ENCODE data around the gene ZNF385D.

ZNF385D gene

DNA sequence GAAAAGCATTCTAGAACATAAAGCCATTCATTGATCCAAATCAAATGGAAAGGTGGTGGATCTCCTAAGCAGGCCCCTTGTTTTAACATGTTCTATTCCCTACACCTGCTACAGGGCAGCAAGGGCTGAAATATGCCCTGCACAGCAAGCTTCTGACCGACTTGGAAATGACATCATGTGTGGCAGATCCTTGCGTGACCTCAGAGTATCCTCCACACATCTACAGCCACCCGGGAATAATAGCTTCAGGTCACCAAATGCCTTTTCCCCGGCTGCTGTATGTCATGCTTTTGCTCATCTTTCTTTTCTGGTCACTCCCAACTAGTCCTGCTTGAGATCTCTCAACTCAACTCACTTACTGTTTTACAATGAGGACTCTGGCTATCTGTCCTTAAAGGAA lies 158.2 kb downstream of the ZNF385D start:
- no peak for DNase-seq (ENCODE audit: low spot score)

DNA sequence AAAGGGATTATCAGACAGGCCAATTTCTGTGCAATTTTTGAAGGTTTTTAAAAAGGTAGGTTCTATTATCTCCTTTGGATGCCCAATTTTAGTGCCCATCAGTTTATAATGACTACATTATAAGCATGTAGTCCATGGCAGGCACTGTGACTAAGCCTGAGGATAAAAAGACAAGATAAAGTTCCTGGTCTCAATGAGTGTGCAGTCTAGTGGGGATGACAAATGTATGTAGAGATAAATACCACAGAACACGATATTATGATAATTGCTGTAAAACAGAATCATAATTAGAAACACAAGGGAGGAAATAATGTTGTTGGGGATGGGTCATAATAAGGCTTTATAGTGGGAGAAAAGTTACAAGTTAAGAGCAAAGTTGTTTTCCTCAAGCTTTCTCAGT lies 163.1 kb downstream of the ZNF385D start:
- no peak for DNase-seq (ENCODE audit: low spot score)

DNA sequence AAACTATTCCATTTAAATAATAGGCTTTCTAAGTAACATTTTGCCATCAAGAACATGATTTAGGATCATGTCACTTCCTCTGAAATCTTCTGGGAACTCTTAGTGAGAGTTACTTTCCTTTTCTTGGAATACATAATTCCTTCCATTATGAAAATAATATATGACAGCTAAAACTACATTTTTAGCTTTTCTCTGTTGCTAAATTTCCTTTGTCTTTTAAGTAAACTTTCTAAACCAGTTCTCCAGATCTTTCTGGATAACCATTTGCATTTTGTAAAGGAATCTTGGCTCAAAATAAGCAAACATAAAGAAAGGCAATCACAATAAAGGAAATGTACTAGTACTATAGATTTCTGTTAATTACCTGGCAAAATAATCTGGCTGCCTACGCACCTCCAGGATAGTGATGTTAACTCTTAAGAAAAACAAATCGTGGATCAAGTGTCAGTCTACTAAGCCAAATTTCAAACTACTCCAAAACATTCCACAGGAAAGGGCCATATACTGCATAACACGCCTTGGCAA lies 165.7 kb downstream of the ZNF385D start:
- DNase-seq (ENCODE audit: low spot score): no peak

DNA sequence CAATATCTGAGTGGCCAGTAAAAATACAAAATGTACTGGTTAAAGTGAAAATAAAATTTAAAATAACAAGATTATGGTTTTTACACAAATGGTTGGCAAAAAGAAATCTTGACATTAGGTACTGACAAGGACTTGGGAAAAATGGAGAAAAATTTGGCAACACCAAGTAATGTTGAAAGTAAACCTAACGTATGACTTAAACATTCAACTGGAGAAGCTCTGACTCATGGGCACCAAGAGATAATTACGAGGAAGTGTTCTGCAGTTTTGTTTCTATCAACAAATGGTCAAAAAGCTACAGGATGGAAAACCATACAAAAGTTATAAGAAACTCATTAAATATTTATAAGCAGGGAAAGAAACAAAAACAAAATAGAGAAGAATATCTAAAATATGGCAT lies 177.7 kb downstream of the ZNF385D start:
- no peak for DNase-seq (ENCODE audit: low spot score)

DNA sequence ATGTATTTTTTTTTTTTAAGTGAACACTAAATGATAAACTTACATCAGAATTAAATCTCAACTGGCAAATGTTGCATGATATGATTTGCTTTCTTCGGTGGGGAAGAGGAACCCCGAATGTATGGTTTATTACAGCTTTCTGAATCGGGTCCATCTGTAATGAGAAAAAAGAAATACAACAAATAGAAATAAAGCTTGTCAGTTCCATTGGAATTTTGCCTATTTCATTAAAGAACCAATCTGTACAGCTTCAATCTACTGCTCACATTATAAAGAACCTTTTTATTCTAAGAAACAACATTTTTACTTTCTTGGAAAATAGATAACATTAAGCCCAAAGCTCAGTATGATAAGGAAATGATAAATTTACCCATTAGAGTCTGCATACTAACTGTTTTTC lies 186.5 kb downstream of the ZNF385D start:
- DNase-seq (ENCODE audit: low spot score): no peak

DNA sequence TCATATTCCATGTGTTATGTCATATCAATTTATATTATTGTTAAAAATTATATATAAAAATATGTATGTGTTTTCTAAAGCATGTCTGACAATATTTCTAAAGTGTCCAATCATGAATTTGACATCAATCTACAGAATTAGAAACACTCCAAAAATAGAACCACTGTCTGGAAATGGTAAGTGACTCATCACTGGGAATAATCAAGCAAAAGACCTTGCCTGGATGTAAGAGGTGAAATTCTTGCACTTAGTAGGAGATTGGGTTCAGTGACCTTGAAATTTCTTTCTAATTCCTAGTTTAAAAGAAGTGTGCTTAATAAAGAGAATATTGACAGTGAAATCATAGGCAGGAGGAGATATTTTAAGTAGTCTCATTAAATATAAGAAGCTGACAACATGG lies 188.8 kb downstream of the ZNF385D start:
- DNase-seq (ENCODE audit: low spot score): no peak

DNA sequence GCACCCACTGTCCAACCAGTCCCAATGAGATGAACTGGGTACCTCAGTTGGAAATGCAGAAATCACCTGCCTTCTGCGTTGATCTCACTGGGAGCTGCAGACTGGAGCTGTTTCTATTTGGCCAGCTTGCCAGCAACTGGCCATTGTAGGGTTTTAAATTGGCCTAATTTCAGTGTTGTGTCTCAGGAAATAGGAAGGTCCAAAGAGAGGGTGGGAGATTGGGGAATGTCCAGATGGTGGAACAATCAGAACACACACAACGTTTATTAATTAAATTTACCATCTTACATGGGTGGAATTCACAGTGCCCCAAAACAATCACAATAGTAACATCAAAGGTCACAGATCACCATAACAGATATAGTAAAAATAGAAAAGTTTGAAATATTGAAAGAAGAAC lies 189.5 kb downstream of the ZNF385D start:
- DNase-seq (ENCODE audit: low spot score): no peak

DNA sequence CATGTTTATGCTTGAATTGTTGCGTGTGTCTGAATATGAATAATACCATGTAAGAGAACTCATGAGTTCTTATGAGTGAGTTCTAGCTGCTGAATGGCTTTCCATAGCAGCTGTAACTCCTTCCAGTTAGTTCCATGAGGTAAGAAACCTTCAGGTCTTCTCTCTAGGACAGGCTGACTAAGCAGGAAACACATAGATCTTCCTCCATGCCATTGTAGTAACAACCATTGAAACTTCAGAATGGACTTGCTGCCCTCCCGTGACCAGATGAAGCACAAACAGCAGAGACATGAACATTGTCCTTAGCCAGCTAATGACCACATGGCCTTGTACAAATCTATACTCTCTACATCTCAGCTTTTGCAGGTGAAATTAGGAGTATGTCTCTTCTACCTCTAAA lies 200.0 kb downstream of the ZNF385D start:
- DNase-seq (ENCODE audit: low spot score): no peak

DNA sequence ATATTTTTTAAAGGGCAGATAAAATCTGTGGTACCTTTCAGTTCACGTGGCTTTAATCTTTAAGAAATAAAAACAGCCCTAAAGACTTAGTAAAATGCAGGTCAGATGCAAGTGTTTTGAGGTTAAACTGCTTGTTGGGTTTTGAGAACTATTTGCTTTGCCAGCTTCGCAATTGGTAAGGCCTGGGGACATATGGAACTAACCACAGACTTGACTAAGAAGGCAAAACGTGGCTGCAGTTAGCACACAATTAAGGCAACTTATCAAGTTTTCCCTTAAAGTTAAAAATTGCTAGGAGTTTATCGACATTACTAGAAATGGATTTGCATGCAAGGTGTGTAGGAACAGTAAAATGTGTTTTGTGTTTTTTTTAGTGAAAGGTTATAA lies 206.9 kb downstream of the ZNF385D start:
- DNase-seq (ENCODE audit: low spot score): no peak

DNA sequence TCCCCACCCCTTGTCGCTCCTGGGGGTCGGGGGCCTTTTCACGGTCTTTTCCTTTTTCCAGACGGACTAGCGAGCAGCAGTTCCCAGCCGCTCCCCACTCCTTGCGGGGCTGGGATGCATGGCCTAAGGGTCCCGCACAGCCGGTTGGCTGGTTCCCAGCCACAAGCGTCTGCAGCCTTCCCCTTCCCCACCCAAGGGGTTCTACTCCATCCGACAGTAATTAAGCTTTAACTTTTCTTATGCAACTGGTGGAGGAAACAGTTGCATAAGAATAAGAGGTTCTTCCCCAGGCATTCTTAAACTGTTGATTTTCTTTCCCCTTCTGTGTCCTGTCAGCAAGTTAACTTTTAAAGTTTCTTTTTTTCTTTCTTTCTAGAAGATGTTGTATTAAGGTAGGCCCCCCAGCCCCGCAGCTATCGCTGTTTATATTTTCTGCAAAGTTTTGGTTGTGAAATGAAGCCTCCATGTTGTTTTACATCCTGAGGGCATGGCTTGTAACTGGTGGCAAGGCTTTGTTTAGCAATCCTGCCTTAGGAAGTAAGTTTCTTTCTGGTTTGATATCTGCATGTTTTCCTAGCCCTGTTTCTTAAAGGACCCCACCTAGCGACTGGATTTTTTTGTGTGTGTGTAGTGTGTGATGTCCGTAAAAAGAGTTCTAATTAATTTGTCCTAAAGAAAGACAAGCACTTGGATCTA lies 207.5 kb downstream of the ZNF385D start:
- no peak for DNase-seq (ENCODE audit: low spot score)

DNA sequence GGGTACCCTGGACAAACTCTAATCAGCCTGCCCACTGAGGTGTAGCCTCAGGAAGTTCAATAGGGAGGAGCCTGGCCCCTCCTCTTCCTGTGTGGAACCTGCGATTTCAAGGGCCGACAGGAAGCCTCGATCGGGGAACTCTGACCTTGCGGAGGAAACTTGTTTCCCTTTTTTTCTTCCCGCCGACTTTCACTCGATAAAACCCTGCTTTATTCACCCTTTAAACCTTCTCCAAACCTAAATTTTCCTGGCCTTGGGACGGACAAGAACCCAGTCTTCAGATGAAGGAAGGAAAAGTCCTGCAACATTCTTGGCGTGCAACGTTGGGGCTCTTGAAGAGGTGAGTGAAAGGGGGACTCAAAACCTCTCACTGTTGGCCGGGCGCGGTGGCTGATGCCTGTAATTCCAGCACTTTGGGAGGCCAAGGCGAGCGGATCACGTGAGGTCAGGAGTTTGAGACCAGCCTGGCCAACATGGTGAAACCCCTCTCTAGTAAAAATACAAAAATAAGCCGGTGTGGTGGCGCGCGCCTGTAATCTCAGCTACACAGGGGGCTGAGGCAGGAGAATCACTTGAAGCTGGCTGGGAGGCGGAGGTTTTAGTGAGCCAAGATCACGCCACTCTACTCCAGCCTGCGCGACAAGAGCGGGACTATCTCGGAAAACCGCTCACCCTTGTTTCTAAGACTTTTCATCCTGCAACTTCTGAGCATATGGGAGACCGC lies 208.2 kb downstream of the ZNF385D start:
- no peak for DNase-seq (ENCODE audit: low spot score)

DNA sequence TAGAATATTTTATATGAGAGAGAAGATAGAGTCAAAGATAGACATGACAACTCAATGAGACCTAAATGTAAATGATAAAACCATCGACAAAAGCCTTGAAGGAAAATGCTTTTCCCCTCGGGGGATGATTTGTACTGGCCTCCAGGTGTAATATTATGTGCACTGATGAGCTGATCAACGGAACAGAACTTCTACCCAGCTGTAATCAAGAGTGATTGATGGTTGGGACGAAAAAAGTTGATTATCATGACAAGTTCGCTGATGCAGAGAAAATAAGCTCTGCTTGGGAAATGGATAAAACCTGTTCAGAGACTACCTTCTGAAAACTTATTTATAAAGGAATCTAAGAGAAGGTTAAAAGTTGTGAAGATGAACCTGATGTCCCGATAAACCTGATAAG lies 210.7 kb downstream of the ZNF385D start:
- DNase-seq (ENCODE audit: low spot score): no peak

DNA sequence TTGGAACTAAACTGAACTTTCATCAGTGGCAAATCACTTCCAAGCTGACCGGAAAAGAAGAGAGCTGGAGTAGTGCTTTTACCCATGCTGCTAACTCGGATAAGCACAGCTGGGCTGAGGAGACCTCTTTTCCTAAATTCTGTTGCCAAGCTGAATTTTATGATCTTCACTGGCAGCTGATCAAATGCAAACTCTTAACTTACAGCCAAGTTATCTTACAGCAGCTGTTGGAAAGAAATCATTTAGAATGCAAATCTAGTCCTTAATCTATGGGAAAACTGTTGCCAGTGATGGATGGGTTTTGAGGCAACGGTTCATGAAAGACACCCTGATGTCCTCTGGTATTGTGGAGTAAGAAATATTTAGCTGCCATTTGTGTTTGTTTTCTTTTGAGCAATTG lies 216.5 kb downstream of the ZNF385D start:
- no peak for DNase-seq (ENCODE audit: low spot score)

DNA sequence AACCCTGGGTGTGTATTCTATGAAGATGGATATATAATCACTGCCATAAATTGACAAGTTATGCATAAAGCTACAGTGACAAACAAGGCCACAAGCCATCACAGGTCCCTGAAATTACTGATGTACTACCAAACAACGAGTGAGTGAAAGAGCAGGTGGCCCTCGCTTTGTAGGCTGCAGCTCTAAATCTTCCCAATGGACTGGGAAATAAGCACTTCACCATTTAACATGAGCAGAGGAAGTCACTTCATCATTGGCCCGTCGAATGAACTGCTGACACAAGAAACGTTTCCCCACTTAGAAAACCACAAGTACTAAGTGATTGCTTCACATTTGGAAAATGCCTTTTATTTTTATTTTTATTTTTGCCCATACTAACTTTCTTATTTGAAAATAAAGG lies 218.0 kb downstream of the ZNF385D start:
- DNase-seq (ENCODE audit: low spot score): no peak

DNA sequence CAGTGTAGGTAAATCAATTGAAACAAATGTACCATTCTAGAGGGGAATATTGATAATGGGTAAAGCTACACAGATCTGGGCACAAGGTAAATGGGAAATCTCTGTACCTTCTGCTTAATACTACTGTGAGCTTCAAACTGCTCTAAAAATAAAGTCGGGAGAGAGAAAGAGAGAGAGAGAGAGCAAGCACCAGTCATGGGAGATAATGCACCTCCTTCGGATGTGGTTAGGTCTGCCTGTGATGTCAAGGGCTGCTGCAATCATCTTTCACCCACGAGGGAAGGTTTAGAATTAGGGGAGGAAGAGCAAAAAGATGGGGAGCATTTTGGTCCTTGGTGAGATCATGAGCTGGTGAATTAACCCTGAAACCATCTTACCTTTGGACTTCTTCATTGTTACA lies 219.1 kb downstream of the ZNF385D start:
- DNase-seq (ENCODE audit: low spot score): no peak

DNA sequence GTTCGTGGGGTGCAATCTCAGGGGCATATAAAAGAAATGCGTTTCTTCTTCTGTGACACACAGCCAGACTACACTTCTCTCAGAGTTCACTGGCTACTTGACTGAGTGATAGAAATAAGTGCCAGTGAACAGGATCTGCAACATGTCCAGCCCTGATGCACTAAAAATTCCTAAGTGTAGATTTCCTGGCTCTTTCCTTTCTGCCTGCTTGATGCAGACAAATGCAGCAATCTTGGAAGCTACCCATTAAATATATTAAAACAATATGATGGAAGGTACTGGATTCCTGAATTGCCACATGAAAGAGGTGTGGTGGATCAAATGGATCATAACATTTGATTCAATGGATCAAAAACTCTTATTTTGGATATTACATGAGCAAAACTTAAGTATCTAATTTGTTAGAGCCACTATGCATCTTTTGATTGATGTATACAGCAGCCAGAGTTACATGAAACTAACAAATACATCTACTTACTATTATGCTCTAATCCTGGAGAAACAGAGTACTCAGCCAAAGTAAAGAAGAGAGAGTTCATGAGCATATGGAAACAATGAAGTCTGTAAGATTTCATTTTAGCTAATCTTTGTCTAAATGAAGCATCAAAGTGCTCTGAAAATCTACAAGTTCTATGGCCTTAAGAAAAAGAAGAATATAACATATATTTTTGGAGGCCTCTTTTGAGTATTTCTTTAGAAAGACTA lies 222.6 kb downstream of the ZNF385D start:
- DNase-seq (ENCODE audit: low spot score): no peak

DNA sequence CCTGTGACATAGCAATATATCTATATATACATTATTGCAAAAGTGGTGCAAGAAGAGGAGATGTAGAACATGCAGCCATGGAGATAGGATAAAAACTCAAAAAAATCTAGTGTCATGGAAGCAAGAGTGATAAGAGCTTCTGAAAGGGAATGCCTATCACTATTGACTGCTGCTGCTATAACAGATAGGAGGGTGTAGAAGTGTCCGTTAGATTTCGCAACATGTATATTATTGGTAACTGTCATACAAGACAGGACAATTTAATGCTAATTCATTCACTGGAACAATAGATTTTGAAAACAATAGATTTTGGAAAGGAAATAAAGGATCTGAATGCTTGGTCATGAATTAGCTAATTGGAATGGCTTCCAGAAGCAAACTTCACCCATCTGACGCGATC lies 224.5 kb downstream of the ZNF385D start:
- DNase-seq (ENCODE audit: low spot score): no peak

DNA sequence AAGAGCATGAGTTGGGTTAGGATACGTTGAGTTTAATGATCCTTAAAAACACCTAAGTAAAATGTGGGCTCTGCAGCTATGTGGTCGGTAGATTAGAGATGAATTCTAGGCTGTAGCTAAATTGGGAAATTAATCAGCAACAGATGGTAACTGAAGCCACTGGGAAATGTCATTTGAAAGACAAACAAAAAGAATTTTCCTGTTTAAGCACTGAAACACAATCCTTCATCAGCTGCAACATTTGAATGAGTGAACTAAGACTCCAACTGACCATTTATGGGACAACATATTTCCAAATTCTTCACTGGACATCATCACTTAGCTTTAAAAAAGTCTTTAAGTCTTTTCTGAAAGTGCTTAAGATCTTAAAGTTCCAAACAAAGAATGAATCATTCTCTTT lies 226.9 kb downstream of the ZNF385D start:
- DNase-seq (ENCODE audit: low spot score): no peak

DNA sequence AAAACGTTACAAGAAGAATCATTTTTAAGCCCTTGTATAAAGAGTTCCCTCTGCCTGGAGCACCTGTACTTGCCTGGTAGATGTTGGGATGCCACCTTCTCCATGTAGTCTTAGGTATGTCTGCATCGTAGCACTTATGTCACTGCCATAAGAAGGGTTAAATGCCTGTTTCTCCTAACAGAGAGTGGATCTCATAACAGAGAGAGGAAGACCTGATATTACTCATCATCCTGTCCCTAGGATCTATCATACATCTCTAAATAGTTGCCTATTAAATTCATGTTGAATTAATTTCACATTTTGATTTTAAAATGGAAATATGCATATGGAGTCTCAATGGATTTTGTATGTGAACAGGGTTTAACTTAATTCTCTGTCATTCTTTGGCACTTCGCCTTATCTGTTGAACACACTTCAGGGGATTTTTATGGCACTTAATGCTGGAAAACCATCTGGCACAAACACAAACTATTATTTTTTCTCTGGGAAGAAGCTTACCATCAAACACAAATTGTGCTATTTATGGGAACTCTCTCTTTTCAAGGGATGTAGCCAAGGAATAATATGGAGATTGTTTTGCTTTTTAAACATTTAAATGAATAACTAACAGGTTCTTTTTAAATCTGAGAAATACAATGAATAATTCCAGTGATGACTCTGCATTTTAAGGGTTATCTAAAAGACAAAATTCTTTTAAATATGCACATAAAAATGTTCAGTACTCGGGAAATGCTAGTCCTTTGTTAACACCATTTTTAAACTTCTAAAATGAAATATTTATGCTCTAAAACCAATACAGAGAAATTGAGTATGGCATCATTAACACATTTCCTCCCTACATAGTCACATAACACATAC lies 230.7 kb downstream of the ZNF385D start:
- no peak for DNase-seq (ENCODE audit: low spot score)

DNA sequence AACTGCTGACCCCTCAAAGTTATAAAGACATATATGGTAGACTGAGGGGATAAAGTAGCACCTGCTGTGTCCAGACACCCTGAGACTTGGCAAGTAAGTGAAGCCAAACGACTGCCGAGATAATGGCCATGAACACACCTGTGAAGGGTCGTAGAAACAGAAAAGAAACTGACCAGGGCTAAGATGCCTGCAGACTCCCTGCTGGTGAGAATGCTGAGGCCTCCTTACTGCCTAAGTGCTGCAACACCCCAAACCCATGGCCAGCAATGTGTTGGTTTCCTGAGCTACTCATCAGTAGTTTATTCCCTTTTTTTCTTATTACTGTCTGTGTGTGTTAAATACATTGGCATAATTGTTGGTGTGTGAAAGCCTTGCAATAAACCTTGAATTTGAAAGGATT lies 233.8 kb downstream of the ZNF385D start:
- no peak for DNase-seq (ENCODE audit: low spot score)

DNA sequence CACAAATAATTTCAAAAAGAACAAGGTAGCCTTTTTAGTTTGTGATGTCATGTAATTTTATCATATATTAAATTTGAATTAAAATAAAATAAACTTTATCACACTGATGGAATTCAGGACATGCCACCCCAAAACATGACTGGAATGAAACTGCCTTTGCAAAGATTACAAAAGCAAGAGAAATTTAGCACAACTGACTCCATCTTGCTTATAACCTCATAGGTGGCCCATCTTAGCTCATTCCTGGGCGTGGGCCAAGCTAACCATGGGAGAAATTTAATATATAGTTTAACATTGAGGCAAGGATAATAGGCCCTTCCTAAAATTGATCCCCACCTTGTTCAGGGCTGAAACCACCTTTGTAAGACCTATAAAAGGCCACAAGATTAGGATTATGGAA lies 235.6 kb downstream of the ZNF385D start:
- DNase-seq (ENCODE audit: low spot score): no peak

All from hematopoietic multipotent progenitor cell treated with erythropoietin and hydrocortisone succinate and interleukin-3 and kit ligand, for 17 days (in vitro differentiated cells).